ENCODE data around the gene DCPS. TPM values are rescaled to one million over a fixed set of nuclear protein-coding genes. Genes with fewer than 3 reads are reported as not detected.
"Not testable (repeated sequence)": the region's sequence is repeated elsewhere in the genome, so short reads cannot be mapped to it uniquely, and the experiment has no call there.

Gene DCPS
- total RNA-seq, 1 experiment from 2014 or later: 26.2 TPM

- H3K9me3 Mint-ChIP-seq; H3K27me3 Mint-ChIP-seq (ENCODE audit: low read depth); H3K27ac Mint-ChIP-seq; ATAC-seq; DNase-seq (ENCODE audit: low spot score); POLR2A ChIA-PET; H3K4me3 Mint-ChIP-seq; H3K36me3 Mint-ChIP-seq: not testable (repeated sequence)
- H3K4me1 Mint-ChIP-seq: peaks cover 14% of the 10 kb centered on the region
- CTCF ChIA-PET: interaction anchor here (0.9 kb wide), 1 partner anchor 19 kb away, joined by 3 read pairs; no protein-coding TSS in a partner anchor
Measured at GRCh38 chr11:126382641-126383040, 78.8 kb downstream of the DCPS start.

- Mint-ChIP-seq H3K9me3 (no peaks in the 10 kb centered on the region), H3K4me3 (no peak overlapping the region), H3K4me1 (peaks cover 14% of the 10 kb centered on the region), H3K36me3 (no peaks in the 10 kb centered on the region), H3K27me3 (ENCODE audit: low read depth) (no peaks in the 10 kb centered on the region), H3K27ac (no peak overlapping the region; the same call in 1 of the 2 replicates)
- ChIA-PET CTCF (interaction anchor here (0.9 to 1.1 kb wide), 2 partner anchors 9 to 20 kb away, joined by 3 read pairs; no protein-coding TSS in a partner anchor), POLR2A (no interaction called here)
- ATAC-seq (peak; percentile 40), DNase-seq (ENCODE audit: low spot score) (no peak)
- TF ChIP-seq MXD4 (CRISPR knock-in tag; IDR thresholded peaks at IDR 0.05; ENCODE audit: borderline replicate concordance) (no peak), GTF2I (CRISPR knock-in tag; conservative IDR thresholded peaks at IDR 0.05) (no peak)
Measured at GRCh38 chr11:126383339-126384335, 79.8 kb downstream of the DCPS start.

GRCh38 chr11:126384449-126385070 lies 80.7 kb downstream of the DCPS start:
- H3K27ac Mint-ChIP-seq: no peak overlapping the region; the same call in 1 of the 2 replicates
- POLR2A ChIA-PET: no interaction called here
- no peak for ATAC-seq
- DNase-seq (ENCODE audit: low spot score): no peak
- no peak overlapping the region for H3K4me3 Mint-ChIP-seq
- CTCF ChIA-PET: no interaction called here
- H3K27me3 Mint-ChIP-seq (ENCODE audit: low read depth): no peaks in the 10 kb centered on the region
- no peaks in the 10 kb centered on the region for H3K36me3 Mint-ChIP-seq
- H3K9me3 Mint-ChIP-seq: no peaks in the 10 kb centered on the region
- peaks cover 14% of the 10 kb centered on the region for H3K4me1 Mint-ChIP-seq
- TF ChIP-seq FOXJ3 (CRISPR knock-in tag; IDR thresholded peaks at IDR 0.05; ENCODE audit: borderline replicate concordance) (no peak), PRRX2 (CRISPR knock-in tag; IDR thresholded peaks at IDR 0.05) (no peak), FOXP4 (CRISPR knock-in tag; IDR thresholded peaks at IDR 0.05) (no peak), ZNF532 (CRISPR knock-in tag; IDR thresholded peaks at IDR 0.05; ENCODE audit: borderline replicate concordance) (no peak), FOXK1 (CRISPR knock-in tag; IDR thresholded peaks at IDR 0.05) (no peak), ETV6 (CRISPR knock-in tag; IDR thresholded peaks at IDR 0.05) (no peak), HMGA2 (CRISPR knock-in tag; IDR thresholded peaks at IDR 0.05) (no peak), NFYB (CRISPR knock-in tag; conservative IDR thresholded peaks at IDR 0.05; ENCODE audit: low read depth) (no peak), MAX (CRISPR knock-in tag; IDR thresholded peaks at IDR 0.05) (no peak), AFF4 (CRISPR knock-in tag; IDR thresholded peaks at IDR 0.05; ENCODE audit: borderline replicate concordance) (no peak), ZNF138 (CRISPR knock-in tag; conservative IDR thresholded peaks at IDR 0.05) (no peak), NFE2L1 (CRISPR knock-in tag; IDR thresholded peaks at IDR 0.05) (no peak), ZNF671 (CRISPR knock-in tag; IDR thresholded peaks at IDR 0.05) (no peak), CREM (CRISPR knock-in tag; IDR thresholded peaks at IDR 0.05) (no peak), ZNF423 (CRISPR knock-in tag; IDR thresholded peaks at IDR 0.05) (no peak)
